Measurements from ENCODE around the gene PPP1R3G.

PPP1R3G gene

GRCh38 chr6:5050009-5050408 is 35.1 kb upstream of the PPP1R3G start:
- H3K27ac ChIP-seq = no peak overlapping the region
- no peak for DNase-seq (ENCODE audit: low spot score)
- H3K4me3 ChIP-seq = no peak overlapping the region
- TF ChIP-seq CTCF (IDR thresholded peaks at IDR 0.05) = no peak

- no peak for TF ChIP-seq CTCF (IDR thresholded peaks at IDR 0.05)
- Histone ChIP-seq H3K27ac (no peak overlapping the region), H3K4me3 (no peak overlapping the region)
- no peak for DNase-seq (ENCODE audit: low spot score)
Measured at GRCh38 chr6:5051394-5051793, 33.7 kb upstream of the PPP1R3G start.

- Histone ChIP-seq H3K4me3 (no peak overlapping the region), H3K27ac (no peak overlapping the region)
- no peak for TF ChIP-seq CTCF (IDR thresholded peaks at IDR 0.05)
- DNase-seq (ENCODE audit: low spot score) = no peak
Measured at GRCh38 chr6:5053038-5053437, 32.1 kb upstream of the PPP1R3G start.

- DNase-seq (ENCODE audit: low spot score) = no peak
- no peak overlapping the region for H3K4me3 ChIP-seq
- H3K27ac ChIP-seq = no peak overlapping the region
- no peak for TF ChIP-seq CTCF (IDR thresholded peaks at IDR 0.05)
Measured at GRCh38 chr6:5053864-5054244, 31.3 kb upstream of the PPP1R3G start.

- no peak for TF ChIP-seq CTCF (IDR thresholded peaks at IDR 0.05)
- Histone ChIP-seq H3K4me3 (no peak overlapping the region), H3K27ac (no peak overlapping the region)
- DNase-seq (ENCODE audit: low spot score) = no peak
Measured at GRCh38 chr6:5054245-5054873, 30.8 kb upstream of the PPP1R3G start.

- H3K27ac ChIP-seq = no peak overlapping the region
- DNase-seq (ENCODE audit: low spot score) = no peak
- no peak for TF ChIP-seq CTCF (IDR thresholded peaks at IDR 0.05)
Measured at GRCh38 chr6:5055118-5055517, 30.0 kb upstream of the PPP1R3G start.

GRCh38 chr6:5058254-5058653 is 26.9 kb upstream of the PPP1R3G start:
- Histone ChIP-seq H3K4me3 (no peak overlapping the region), H3K27ac (no peak overlapping the region)
- TF ChIP-seq CTCF (IDR thresholded peaks at IDR 0.05) = no peak
- no peak for DNase-seq (ENCODE audit: low spot score)

More at GRCh38 chr6:5055118-5055517, 30.0 kb upstream of the PPP1R3G start:
- no peak overlapping the region for H3K4me3 ChIP-seq
